ENCODE data around the gene B4GALT2. TPM values are rescaled to one million over a fixed set of nuclear protein-coding genes. Genes with fewer than 3 reads are reported as not detected.
A peak's percentile ranks its signal among the peaks of the same experiment; 100 is the strongest.

Gene B4GALT2
- total and polyA plus RNA-seq, 9 of the 15 experiments (the other 6 are each of a cell fraction or from before 2014, with no cell fraction given) = 1.3 to 86.8 (median 43.8) TPM

DNA sequence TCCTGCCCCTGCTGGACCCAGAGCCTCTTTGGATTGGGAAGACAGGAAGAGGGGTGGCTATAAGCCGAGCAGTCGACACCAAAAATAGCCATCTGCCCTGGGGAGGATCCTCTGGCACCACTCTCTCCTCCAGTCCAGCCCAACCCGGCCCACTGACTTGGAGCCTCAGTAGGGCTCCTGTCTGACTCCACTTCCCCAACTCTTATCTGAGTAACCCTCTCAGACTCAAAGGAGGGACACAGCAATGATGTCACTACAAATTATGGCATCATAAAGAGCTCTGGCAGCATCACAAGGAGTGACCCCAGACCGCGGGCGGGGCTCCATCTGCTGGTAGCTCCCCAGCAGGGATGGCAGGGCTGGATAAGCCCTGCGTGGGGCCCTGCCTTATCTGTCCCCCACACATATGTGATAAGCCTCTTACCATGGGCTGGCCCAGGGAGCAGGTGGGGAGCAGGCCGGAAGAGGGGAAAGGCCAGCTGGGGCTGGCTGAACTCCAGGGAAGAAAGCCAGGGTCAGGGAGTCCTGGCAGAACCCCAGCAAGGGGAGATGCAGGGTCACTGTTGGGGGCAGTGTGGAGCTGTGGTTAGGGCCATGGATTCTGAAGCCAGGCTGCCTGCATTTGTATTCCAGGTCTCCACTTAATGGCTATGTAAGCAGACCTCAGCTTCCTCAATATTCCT lies 56.9 kb downstream of the B4GALT2 start (continued):
- peak; percentile 98 for TF ChIP-seq KLF1 (tag; IDR thresholded peaks at IDR 0.05)
- TF ChIP-seq ZNF274 (IDR thresholded peaks at IDR 0.05; ENCODE audit: borderline replicate concordance, low read depth, low read length) = peak; percentile 91
- TF ChIP-seq SMAD2 (IDR thresholded peaks at IDR 0.05; ENCODE audit: low read depth, low read length) = no peak
- TF ChIP-seq SIN3A (IDR thresholded peaks at IDR 0.05; ENCODE audit: borderline replicate concordance in 2 of 2, control insufficient read depth in 1 of 2, low read depth in 2 of 2, low read length in 2 of 2) = peak; percentile 81 to 84; a peak in 2 of 4 replicates
- no peak for TF ChIP-seq ZC3H8 (IDR thresholded peaks at IDR 0.05)
- peak; percentile 13 for TF ChIP-seq TBP (optimal IDR thresholded peaks at IDR 0.05; ENCODE audit: low read depth, low read length)
- TF ChIP-seq, protein P1, sequence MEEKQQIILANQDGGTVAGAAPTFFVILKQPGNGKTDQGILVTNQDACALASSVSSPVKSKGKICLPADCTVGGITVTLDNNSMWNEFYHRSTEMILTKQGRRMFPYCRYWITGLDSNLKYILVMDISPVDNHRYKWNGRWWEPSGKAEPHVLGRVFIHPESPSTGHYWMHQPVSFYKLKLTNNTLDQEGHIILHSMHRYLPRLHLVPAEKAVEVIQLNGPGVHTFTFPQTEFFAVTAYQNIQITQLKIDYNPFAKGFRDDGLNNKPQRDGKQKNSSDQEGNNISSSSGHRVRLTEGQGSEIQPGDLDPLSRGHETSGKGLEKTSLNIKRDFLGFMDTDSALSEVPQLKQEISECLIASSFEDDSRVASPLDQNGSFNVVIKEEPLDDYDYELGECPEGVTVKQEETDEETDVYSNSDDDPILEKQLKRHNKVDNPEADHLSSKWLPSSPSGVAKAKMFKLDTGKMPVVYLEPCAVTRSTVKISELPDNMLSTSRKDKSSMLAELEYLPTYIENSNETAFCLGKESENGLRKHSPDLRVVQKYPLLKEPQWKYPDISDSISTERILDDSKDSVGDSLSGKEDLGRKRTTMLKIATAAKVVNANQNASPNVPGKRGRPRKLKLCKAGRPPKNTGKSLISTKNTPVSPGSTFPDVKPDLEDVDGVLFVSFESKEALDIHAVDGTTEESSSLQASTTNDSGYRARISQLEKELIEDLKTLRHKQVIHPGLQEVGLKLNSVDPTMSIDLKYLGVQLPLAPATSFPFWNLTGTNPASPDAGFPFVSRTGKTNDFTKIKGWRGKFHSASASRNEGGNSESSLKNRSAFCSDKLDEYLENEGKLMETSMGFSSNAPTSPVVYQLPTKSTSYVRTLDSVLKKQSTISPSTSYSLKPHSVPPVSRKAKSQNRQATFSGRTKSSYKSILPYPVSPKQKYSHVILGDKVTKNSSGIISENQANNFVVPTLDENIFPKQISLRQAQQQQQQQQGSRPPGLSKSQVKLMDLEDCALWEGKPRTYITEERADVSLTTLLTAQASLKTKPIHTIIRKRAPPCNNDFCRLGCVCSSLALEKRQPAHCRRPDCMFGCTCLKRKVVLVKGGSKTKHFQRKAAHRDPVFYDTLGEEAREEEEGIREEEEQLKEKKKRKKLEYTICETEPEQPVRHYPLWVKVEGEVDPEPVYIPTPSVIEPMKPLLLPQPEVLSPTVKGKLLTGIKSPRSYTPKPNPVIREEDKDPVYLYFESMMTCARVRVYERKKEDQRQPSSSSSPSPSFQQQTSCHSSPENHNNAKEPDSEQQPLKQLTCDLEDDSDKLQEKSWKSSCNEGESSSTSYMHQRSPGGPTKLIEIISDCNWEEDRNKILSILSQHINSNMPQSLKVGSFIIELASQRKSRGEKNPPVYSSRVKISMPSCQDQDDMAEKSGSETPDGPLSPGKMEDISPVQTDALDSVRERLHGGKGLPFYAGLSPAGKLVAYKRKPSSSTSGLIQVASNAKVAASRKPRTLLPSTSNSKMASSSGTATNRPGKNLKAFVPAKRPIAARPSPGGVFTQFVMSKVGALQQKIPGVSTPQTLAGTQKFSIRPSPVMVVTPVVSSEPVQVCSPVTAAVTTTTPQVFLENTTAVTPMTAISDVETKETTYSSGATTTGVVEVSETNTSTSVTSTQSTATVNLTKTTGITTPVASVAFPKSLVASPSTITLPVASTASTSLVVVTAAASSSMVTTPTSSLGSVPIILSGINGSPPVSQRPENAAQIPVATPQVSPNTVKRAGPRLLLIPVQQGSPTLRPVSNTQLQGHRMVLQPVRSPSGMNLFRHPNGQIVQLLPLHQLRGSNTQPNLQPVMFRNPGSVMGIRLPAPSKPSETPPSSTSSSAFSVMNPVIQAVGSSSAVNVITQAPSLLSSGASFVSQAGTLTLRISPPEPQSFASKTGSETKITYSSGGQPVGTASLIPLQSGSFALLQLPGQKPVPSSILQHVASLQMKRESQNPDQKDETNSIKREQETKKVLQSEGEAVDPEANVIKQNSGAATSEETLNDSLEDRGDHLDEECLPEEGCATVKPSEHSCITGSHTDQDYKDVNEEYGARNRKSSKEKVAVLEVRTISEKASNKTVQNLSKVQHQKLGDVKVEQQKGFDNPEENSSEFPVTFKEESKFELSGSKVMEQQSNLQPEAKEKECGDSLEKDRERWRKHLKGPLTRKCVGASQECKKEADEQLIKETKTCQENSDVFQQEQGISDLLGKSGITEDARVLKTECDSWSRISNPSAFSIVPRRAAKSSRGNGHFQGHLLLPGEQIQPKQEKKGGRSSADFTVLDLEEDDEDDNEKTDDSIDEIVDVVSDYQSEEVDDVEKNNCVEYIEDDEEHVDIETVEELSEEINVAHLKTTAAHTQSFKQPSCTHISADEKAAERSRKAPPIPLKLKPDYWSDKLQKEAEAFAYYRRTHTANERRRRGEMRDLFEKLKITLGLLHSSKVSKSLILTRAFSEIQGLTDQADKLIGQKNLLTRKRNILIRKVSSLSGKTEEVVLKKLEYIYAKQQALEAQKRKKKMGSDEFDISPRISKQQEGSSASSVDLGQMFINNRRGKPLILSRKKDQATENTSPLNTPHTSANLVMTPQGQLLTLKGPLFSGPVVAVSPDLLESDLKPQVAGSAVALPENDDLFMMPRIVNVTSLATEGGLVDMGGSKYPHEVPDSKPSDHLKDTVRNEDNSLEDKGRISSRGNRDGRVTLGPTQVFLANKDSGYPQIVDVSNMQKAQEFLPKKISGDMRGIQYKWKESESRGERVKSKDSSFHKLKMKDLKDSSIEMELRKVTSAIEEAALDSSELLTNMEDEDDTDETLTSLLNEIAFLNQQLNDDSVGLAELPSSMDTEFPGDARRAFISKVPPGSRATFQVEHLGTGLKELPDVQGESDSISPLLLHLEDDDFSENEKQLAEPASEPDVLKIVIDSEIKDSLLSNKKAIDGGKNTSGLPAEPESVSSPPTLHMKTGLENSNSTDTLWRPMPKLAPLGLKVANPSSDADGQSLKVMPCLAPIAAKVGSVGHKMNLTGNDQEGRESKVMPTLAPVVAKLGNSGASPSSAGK (IDR thresholded peaks at IDR 0.05) = no peak; the same call in 1 of the 2 replicates
- no peak for TF ChIP-seq ZNF77 (CRISPR knock-in tag; IDR thresholded peaks at IDR 0.05)
- TF ChIP-seq, protein P2, sequence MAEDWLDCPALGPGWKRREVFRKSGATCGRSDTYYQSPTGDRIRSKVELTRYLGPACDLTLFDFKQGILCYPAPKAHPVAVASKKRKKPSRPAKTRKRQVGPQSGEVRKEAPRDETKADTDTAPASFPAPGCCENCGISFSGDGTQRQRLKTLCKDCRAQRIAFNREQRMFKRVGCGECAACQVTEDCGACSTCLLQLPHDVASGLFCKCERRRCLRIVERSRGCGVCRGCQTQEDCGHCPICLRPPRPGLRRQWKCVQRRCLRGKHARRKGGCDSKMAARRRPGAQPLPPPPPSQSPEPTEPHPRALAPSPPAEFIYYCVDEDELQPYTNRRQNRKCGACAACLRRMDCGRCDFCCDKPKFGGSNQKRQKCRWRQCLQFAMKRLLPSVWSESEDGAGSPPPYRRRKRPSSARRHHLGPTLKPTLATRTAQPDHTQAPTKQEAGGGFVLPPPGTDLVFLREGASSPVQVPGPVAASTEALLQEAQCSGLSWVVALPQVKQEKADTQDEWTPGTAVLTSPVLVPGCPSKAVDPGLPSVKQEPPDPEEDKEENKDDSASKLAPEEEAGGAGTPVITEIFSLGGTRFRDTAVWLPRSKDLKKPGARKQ (CRISPR knock-in tag; IDR thresholded peaks at IDR 0.05) = no peak
- TF ChIP-seq, protein P3, sequence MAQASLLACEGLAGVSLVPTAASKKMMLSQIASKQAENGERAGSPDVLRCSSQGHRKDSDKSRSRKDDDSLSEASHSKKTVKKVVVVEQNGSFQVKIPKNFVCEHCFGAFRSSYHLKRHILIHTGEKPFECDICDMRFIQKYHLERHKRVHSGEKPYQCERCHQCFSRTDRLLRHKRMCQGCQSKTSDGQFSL (CRISPR knock-in tag; IDR thresholded peaks at IDR 0.05) = no peak
- TF ChIP-seq, protein P3 (tag; IDR thresholded peaks at IDR 0.05) = no peak
- TF ChIP-seq CBX3 (IDR thresholded peaks at IDR 0.05; ENCODE audit: borderline replicate concordance in 1 of 2, low read length in 2 of 2) = peak in 1 of 2 experiments; percentile 88; a peak in 2 of 3 replicates

Measured in K562 (cell line).